Astrocyte (in vitro differentiated cells and primary cell): ENCODE measurements around the gene CLEC16A. TPM values are rescaled to one million over a fixed set of nuclear protein-coding genes. Genes with fewer than 3 reads are reported as not detected.

Experiments
- DNase-seq: peaks from one replicate; pipeline ENCODE4 v3.0.0-alpha.2; 2010; ENCODE audit warnings: low read depth
- FAIRE-seq: peaks from 2 replicates; lab custom pipeline; 2011; peaks lifted over from hg19 to GRCh38; lab: Jason Lieb, UNC
- H2AFZ ChIP-seq: 2 replicates; pipeline ENCODE4 v1.6.0; 2012; ENCODE audit warnings: low read depth, low read length, inconsistent platforms
- H3K27ac ChIP-seq: 2 replicates; pipeline ENCODE4 v1.5.1; 2011; ENCODE audit warnings: low read depth, low read length, inconsistent platforms
- H3K27me3 ChIP-seq: 2 replicates; pipeline ENCODE4 v1.6.0; 2011; ENCODE audit warnings: low read length, inconsistent platforms; ENCODE audit not compliant: insufficient read depth
- H3K36me3 ChIP-seq: 2 replicates; pipeline ENCODE4 v1.5.1; 2011; ENCODE audit warnings: low read length, inconsistent platforms; ENCODE audit not compliant: insufficient read depth
- H3K4me1 ChIP-seq: 2 replicates; pipeline ENCODE4 v1.5.1; 2011; ENCODE audit warnings: low read length, inconsistent platforms; ENCODE audit not compliant: insufficient read depth
- H3K4me2 ChIP-seq: 2 replicates; pipeline ENCODE4 v1.6.0; 2012; ENCODE audit warnings: low read length, inconsistent platforms
- H3K4me3 ChIP-seq: 2 replicates; pipeline ENCODE4 v1.5.1; 2011; ENCODE audit warnings: low read depth, mild to moderate bottlenecking, low read length, inconsistent platforms; ENCODE audit not compliant: insufficient read depth
- H3K79me2 ChIP-seq: 2 replicates; pipeline ENCODE4 v1.6.0; 2012; ENCODE audit warnings: mild to moderate bottlenecking, low read length, inconsistent platforms; ENCODE audit not compliant: insufficient read depth
- H3K9ac ChIP-seq: 2 replicates; pipeline ENCODE4 v1.6.0; 2012; ENCODE audit warnings: mild to moderate bottlenecking, low read length, inconsistent platforms
- H3K9me3 ChIP-seq: 2 replicates; pipeline ENCODE4 v1.5.1; 2012; ENCODE audit warnings: low read depth, mild to moderate bottlenecking, low read length, inconsistent platforms; ENCODE audit not compliant: insufficient read depth
- H4K20me1 ChIP-seq: 2 replicates; pipeline ENCODE4 v1.6.0; 2012; ENCODE audit warnings: low read length, inconsistent platforms; ENCODE audit not compliant: insufficient read depth
- H3K27ac Mint-ChIP-seq: one replicate; pipeline ENCODE4 v1.8.0; 2021; ENCODE audit warnings: mild to moderate bottlenecking, mixed read lengths; ENCODE audit not compliant: unreplicated experiment
- H3K27me3 Mint-ChIP-seq: one replicate; pipeline ENCODE4 v1.8.0; 2021; ENCODE audit warnings: low read depth, mixed read lengths; ENCODE audit not compliant: unreplicated experiment
- H3K36me3 Mint-ChIP-seq: one replicate; pipeline ENCODE4 v1.8.0; 2021; ENCODE audit warnings: low read depth, mixed read lengths; ENCODE audit not compliant: unreplicated experiment
- H3K4me1 Mint-ChIP-seq: one replicate; pipeline ENCODE4 v1.8.0; 2021; ENCODE audit warnings: low read depth, mixed read lengths; ENCODE audit not compliant: unreplicated experiment
- H3K4me3 Mint-ChIP-seq: one replicate; pipeline ENCODE4 v1.8.0; 2021; ENCODE audit warnings: mild to moderate bottlenecking, moderate library complexity, mixed read lengths; ENCODE audit not compliant: unreplicated experiment
- H3K9me3 Mint-ChIP-seq: one replicate; pipeline ENCODE4 v1.8.0; 2021; ENCODE audit warnings: mild to moderate bottlenecking, mixed read lengths; ENCODE audit not compliant: unreplicated experiment
- CTCF ChIP-seq: IDR thresholded peaks from 2 replicates; pipeline ENCODE4 v1.5.1; 2011; ENCODE audit warnings: low read depth, mild to moderate bottlenecking, inconsistent platforms, low read length, moderate library complexity; ENCODE audit not compliant: insufficient read depth
- EZH2 ChIP-seq: IDR thresholded peaks from 2 replicates; pipeline ENCODE4 v1.6.1; 2012; ENCODE audit warnings: mild to moderate bottlenecking, low read length, inconsistent platforms; ENCODE audit not compliant: insufficient read depth
- total RNA-seq: library from RNA; stranded (reverse); gene quantifications from 2 replicates; pipeline ENCODE4 v1.2.1, GENCODE V29; 2021

Gene CLEC16A
- total RNA-seq, 1 donor from 2014 or later: 31.7 TPM

GRCh38 chr16:11059588-11059987 lies 115.2 kb downstream of the CLEC16A start:
- FAIRE-seq (no peak), DNase-seq (no peak)
- peaks cover 20% of the 10 kb centered on the region for H3K36me3 Mint-ChIP-seq
- Histone ChIP-seq H3K4me1 (no peaks in the 10 kb centered on the region), H3K27me3 (no peaks in the 10 kb centered on the region), H2AFZ (no peak overlapping the region), H3K27ac (no peak overlapping the region), H3K9me3 (no peaks in the 10 kb centered on the region), H4K20me1 (no peaks in the 10 kb centered on the region), H3K79me2 (no peaks in the 10 kb centered on the region), H3K4me3 (no peak overlapping the region), H3K4me2 (no peak overlapping the region), H3K36me3 (peaks cover 5% of the 10 kb centered on the region), H3K9ac (no peak overlapping the region)
- no peak overlapping the region for H3K4me3 Mint-ChIP-seq
- H3K27me3 Mint-ChIP-seq: no peaks in the 10 kb centered on the region
- peaks cover 22% of the 10 kb centered on the region for H3K4me1 Mint-ChIP-seq
- no peak for TF ChIP-seq CTCF
- TF ChIP-seq EZH2: no peak
- H3K27ac Mint-ChIP-seq: no peak overlapping the region
- no peaks in the 10 kb centered on the region for H3K9me3 Mint-ChIP-seq

- TF ChIP-seq EZH2: no peak
- TF ChIP-seq CTCF: no peak
- H3K36me3 ChIP-seq: peaks cover 5% of the 10 kb centered on the region
- H3K9me3 ChIP-seq: no peaks in the 10 kb centered on the region
- no peak overlapping the region for H3K9ac ChIP-seq
- Mint-ChIP-seq H3K36me3 (peaks cover 21% of the 10 kb centered on the region), H3K4me3 (peak overlapping the region; percentile 1), H3K4me1 (peaks cover 26% of the 10 kb centered on the region), H3K9me3 (no peaks in the 10 kb centered on the region), H3K27me3 (no peaks in the 10 kb centered on the region), H3K27ac (no peak overlapping the region)
- FAIRE-seq (no peak), DNase-seq (no peak)
- peaks cover 7% of the 10 kb centered on the region for H4K20me1 ChIP-seq
- H3K4me2 ChIP-seq: no peak overlapping the region
- H3K4me1 ChIP-seq: no peaks in the 10 kb centered on the region
- H3K79me2 ChIP-seq: no peaks in the 10 kb centered on the region
- no peak overlapping the region for H2AFZ ChIP-seq
- no peak overlapping the region for H3K4me3 ChIP-seq
- H3K27ac ChIP-seq: no peak overlapping the region
- H3K27me3 ChIP-seq: no peaks in the 10 kb centered on the region
These were observed 116.0 kb downstream of the CLEC16A start for GRCh38 chr16:11060364-11060763.

- Histone ChIP-seq H3K27ac (no peak overlapping the region), H3K79me2 (no peaks in the 10 kb centered on the region), H3K9ac (no peak overlapping the region), H3K36me3 (peaks cover 5% of the 10 kb centered on the region), H4K20me1 (peaks cover 7% of the 10 kb centered on the region), H3K27me3 (no peaks in the 10 kb centered on the region), H2AFZ (no peak overlapping the region), H3K4me2 (no peak overlapping the region), H3K4me1 (no peaks in the 10 kb centered on the region), H3K9me3 (no peaks in the 10 kb centered on the region), H3K4me3 (no peak overlapping the region)
- H3K4me1 Mint-ChIP-seq: peaks cover 26% of the 10 kb centered on the region
- peaks cover 23% of the 10 kb centered on the region for H3K36me3 Mint-ChIP-seq
- no peak overlapping the region for H3K27ac Mint-ChIP-seq
- peak overlapping the region; percentile 1 for H3K4me3 Mint-ChIP-seq
- TF ChIP-seq EZH2: no peak
- no peak for TF ChIP-seq CTCF
- no peak for FAIRE-seq
- H3K9me3 Mint-ChIP-seq: no peaks in the 10 kb centered on the region
- H3K27me3 Mint-ChIP-seq: no peaks in the 10 kb centered on the region
- no peak for DNase-seq
These were observed 116.5 kb downstream of the CLEC16A start for GRCh38 chr16:11060842-11061241.
